Suppressor macrophage treated with lipopolysaccharide for 1 hour (primary cell): ENCODE measurements around the gene SV2C.
A peak's percentile ranks its signal among the peaks of the same experiment; 100 is the strongest.
"Not testable (repeated sequence)": the region's sequence is repeated elsewhere in the genome, so short reads cannot be mapped to it uniquely, and the experiment has no call there.

Source experiments
- DNase-seq, 3 donors: peaks; one replicate each; pipeline ENCODE4 v3.0.0-alpha.2; 2020 to 2022

Gene SV2C, protein sequence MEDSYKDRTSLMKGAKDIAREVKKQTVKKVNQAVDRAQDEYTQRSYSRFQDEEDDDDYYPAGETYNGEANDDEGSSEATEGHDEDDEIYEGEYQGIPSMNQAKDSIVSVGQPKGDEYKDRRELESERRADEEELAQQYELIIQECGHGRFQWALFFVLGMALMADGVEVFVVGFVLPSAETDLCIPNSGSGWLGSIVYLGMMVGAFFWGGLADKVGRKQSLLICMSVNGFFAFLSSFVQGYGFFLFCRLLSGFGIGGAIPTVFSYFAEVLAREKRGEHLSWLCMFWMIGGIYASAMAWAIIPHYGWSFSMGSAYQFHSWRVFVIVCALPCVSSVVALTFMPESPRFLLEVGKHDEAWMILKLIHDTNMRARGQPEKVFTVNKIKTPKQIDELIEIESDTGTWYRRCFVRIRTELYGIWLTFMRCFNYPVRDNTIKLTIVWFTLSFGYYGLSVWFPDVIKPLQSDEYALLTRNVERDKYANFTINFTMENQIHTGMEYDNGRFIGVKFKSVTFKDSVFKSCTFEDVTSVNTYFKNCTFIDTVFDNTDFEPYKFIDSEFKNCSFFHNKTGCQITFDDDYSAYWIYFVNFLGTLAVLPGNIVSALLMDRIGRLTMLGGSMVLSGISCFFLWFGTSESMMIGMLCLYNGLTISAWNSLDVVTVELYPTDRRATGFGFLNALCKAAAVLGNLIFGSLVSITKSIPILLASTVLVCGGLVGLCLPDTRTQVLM

DNA sequence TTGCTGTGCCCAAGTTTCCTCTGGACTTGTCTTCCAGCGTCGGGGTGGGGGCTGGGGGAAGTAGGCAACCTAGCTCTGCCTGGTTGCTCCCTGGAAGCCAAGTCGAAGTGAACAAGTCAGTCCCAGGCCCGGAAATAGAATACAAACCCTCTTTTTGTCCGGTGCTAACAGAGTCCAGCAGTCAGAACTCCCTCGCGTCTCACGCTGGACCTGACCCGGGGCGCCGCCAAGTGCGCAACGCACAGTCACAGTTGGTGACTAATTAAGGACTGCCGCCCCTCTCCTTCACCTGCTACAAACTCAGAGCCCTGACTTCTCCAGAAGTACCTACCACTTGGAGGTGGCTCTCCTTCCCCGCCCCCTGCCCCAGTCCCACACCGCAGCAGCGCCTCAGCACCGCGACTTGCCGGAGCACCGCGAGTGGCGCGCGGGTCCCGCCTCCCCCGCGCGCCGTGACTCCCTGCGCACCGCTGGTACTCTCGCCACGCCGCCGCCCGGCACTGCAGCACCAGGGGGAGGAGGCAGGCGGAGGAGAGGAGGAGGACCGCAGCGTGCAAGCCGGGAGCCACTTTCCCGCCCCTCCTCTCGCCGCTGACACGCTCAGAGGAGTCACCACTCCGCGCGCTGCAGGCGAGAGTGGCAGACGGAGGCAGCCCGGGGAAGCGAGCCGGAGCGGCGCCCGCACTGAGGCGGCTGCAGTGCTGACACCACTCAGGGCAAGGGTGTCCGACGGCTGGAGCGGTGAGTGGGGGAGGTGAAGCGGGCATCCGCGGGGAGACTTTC, at the start of gene SV2C:
TSS of gene SV2C (plus strand) at position 612 of the 783 bp plus-strand sequence. CDS start 48,368 bp downstream, outside the sequence.
- DNase-seq, result peak; percentile 22 to 48 (median 43)

GRCh38 chr5:76037736-76038151, 45.4 kb upstream of the SV2C start:
- not testable (repeated sequence) for DNase-seq

GRCh38 chr5:76038212-76038611, 45.0 kb upstream of the SV2C start:
- DNase-seq, result no peak

DNA sequence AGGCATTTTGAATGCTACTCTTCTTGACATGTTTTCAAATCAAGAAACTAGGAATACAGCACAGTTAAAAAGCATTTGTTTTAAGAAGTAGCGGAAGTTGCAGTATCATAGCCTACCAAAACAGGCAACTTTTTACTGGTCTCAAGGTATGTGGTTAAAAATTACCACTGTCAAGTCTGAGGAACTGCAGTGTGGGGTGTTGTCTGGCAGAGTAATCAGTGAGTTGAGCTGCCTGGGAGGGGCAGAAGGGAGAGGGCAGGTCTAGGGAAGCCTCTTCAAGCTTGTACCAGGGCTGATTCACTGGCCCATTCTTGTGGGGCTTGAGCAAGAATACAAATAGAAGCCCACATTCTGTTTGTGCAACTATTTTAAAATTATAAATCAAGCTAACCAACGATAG, 42.4 kb upstream of the SV2C start:
- DNase-seq, result no peak

- peak in 1 of 3 donors; percentile 4 for DNase-seq
These were observed 41.3 kb upstream of the SV2C start for GRCh38 chr5:76041863-76042262.

- DNase-seq, result no peak
These were observed 36.4 kb upstream of the SV2C start for GRCh38 chr5:76046741-76047140.

DNA sequence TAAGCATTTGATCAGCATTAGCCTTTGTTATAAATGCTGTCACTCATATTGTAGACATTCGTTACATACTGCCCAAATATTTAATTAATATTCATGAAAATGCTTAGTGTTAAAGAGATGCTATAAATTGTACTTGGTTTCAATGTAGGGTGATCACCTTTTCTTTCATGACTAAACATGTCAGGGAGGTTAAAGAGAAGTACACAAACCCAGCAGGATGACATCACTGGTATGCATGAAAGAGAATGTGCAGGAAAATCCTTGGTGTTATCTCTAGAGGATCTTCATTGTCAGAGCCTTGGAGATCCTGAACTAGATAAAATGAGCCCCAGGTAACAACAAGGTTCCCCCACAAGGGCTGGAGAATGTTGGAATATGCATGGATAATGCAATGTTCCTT, 33.0 kb upstream of the SV2C start:
- no peak for DNase-seq

GRCh38 chr5:76062502-76063041, 20.6 kb upstream of the SV2C start:
- no peak for DNase-seq

GRCh38 chr5:76065258-76065657, 17.9 kb upstream of the SV2C start:
- no peak for DNase-seq

- no peak for DNase-seq
These were observed 14.0 kb upstream of the SV2C start for GRCh38 chr5:76069061-76069735.

GRCh38 chr5:76074487-76075065, 8.6 kb upstream of the SV2C start:
- DNase-seq, result peak; percentile 61 to 71 (median 67)

GRCh38 chr5:76081811-76082771, 1.1 kb upstream of the SV2C start:
- DNase-seq, result peak in 1 of 3 donors; percentile 8

GRCh38 chr5:76083555-76084495, 642 bp downstream of the SV2C start:
- peak in 2 of 3 donors; percentile 14 to 17 for DNase-seq

DNA sequence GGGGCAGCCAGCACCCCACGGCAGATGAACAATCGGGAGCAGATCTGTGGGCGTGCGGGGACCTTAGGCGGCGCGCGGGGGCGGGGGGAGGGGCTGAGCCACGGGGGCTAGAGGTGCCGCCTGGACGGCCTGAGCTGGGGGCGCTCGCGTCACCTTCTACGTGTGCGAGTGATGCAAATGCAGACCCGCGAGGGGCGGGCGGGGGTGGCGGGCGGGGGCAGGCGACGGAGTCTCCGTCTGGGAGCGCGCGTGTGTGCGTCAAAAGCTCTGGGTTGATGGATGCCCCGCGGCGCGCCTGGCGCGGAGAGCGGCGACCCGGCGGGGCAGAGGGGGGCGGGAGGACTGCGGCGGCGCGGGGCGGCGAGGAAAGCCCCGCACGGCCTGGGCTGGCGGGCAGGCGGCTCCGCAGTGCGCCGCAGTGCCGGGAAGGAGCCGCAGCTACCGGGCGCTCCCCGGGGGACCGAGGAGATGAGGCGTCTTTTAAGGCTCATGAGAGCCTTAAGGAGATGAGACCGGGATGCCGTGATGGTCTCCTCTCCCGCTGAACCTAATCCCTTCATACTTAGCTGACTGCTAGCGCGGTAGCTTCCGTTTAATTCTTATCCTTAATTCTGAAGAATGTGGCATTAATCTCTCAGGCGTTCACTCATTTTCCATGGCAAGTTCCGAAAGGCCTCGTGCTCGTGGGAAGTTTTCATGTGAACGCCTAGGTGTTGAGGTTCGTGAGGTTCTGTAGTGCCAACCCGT, 1.5 kb downstream of the SV2C start:
- DNase-seq, result peak; percentile 33 to 51 (median 41)

DNA sequence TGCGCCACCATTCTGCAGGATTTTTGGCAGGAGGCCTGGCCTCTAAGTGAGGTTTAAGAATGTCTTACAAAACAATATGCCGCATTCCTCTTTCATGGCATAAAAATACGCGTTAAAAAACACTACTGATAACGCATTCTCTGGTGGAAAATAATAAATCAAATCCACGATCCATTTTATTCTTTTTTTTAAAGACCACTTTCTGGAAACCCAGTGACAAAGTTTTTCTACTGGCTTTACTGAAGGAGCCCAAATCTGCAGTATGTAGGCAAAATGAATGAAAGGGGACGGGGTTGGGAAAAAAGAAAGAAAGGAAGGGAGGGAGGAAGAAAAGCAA, 2.0 kb downstream of the SV2C start:
- no peak for DNase-seq

DNA sequence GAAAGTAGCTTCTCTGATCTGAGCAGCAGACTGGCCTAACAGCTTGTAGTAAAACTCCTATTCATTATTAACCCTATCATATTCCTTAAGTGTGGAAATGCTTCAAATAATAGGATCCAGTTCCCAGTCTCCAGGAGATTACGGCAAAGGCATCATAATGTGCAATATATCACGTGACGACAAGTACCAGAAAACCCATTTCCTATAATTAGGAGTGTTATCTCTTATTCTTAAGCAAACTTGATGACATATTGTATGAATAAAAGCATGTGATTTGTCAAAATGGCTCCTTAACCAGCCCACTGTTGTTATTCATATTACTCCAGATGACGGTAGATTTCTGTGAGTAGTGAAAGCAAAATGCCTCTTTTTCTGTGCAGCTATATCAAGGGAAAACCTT, 2.9 kb downstream of the SV2C start:
- DNase-seq, result no peak

- DNase-seq, result not testable (repeated sequence)
These were observed 6.0 kb downstream of the SV2C start for GRCh38 chr5:76089156-76089555.

- no peak for DNase-seq
These were observed 8.2 kb downstream of the SV2C start for GRCh38 chr5:76091351-76091750.

DNA sequence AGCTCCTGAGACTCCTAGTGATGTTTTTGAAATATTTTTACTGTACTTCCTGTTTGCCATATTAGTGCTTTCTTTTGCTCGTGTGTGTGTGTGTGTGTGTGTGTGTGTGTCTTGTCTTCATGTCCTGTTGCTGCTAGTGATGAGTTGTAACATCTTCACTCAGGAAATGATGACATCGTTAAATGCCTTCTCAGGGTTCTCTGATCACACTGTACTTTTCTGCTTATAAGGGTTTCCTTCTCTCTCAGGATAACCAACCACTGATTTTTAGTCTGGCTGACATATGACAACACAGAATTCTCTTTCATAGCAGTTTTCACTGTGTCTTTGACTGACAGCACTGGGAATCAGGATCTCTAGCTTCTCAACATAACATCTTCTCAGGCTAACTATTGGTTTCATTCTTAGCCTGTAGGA, 16.1 kb downstream of the SV2C start:
- peak in 2 of 3 donors; percentile 39 to 64 for DNase-seq
